ENCODE measurements around the gene ADAMTS2. TPM values are rescaled to one million over a fixed set of nuclear protein-coding genes. Genes with fewer than 3 reads are reported as not detected.

Gene ADAMTS2
- total and polyA plus RNA-seq, 12 donors: 4.3 to 70.3 (median 22.4) TPM

GRCh38 chr5:179141867-179142266 lies 203.4 kb downstream of the ADAMTS2 start:
- Histone ChIP-seq H3K4me1 (replicated peaks in 1 of 2) (no peaks in the 10 kb centered on the region), H3K9me3 (replicated peaks in 1 of 3) (no peaks in the 10 kb centered on the region), H3K27me3 (no peaks in the 10 kb centered on the region), H3K27ac (no peak overlapping the region), H3K4me3 (no peak overlapping the region), H3K36me3 (replicated peaks in 1 of 2) (no peaks in the 10 kb centered on the region)
- DNase-seq: no peak
- intact Hi-C loops (cut with DNase I): no loop called here
- TF ChIP-seq POLR2A (IDR thresholded peaks at IDR 0.05) (no peak), CTCF (IDR thresholded peaks at IDR 0.05) (no peak)
- 0 to 100% (median 78%) methylated on average over 1 of the region's 1 CpG for WGBS, 4 donors

GRCh38 chr5:179140293-179140692 lies 205.0 kb downstream of the ADAMTS2 start:
- Histone ChIP-seq H3K36me3 (replicated peaks in 1 of 2) (no peaks in the 10 kb centered on the region), H3K9me3 (replicated peaks in 1 of 3) (no peaks in the 10 kb centered on the region), H3K4me1 (replicated peaks in 1 of 2) (no peaks in the 10 kb centered on the region), H3K27ac (no peak overlapping the region), H3K27me3 (no peaks in the 10 kb centered on the region), H3K4me3 (no peak overlapping the region)
- no peak for DNase-seq
- TF ChIP-seq CTCF (IDR thresholded peaks at IDR 0.05) (no peak), POLR2A (IDR thresholded peaks at IDR 0.05) (no peak)
- intact Hi-C loops (cut with DNase I): no loop called here
- WGBS, 4 donors: 75 to 91% (median 87%) methylated on average over 3 of the region's 3 CpGs

GRCh38 chr5:179139936-179140235 lies 205.4 kb downstream of the ADAMTS2 start:
- TF ChIP-seq POLR2A (IDR thresholded peaks at IDR 0.05): no peak
- no peak for TF ChIP-seq CTCF (IDR thresholded peaks at IDR 0.05)
- no peak overlapping the region for H3K27ac ChIP-seq
- no peaks in the 10 kb centered on the region for H3K36me3 ChIP-seq (replicated peaks in 1 of 2)
- H3K4me1 ChIP-seq (replicated peaks in 1 of 2): no peaks in the 10 kb centered on the region
- 63 to 73% (median 69%) methylated on average over 10 of the region's 10 CpGs for WGBS, 4 donors
- H3K27me3 ChIP-seq: no peaks in the 10 kb centered on the region
- intact Hi-C loops (cut with DNase I): no loop called here
- no peak for DNase-seq
- H3K4me3 ChIP-seq: no peak overlapping the region
- no peaks in the 10 kb centered on the region for H3K9me3 ChIP-seq (replicated peaks in 1 of 3)

- no peak for DNase-seq
- Histone ChIP-seq H3K27ac (no peak overlapping the region), H3K27me3 (no peaks in the 10 kb centered on the region), H3K4me1 (replicated peaks in 1 of 2) (no peaks in the 10 kb centered on the region), H3K4me3 (no peak overlapping the region), H3K36me3 (replicated peaks in 1 of 2) (no peaks in the 10 kb centered on the region), H3K9me3 (replicated peaks in 1 of 3) (no peaks in the 10 kb centered on the region)
- intact Hi-C loops (cut with DNase I): no loop called here
- TF ChIP-seq POLR2A (IDR thresholded peaks at IDR 0.05) (no peak), CTCF (IDR thresholded peaks at IDR 0.05) (no peak)
- 80 to 85% (median 82%) methylated on average over 16 to 26 of the region's 26 CpGs for WGBS, 4 donors
These were observed 205.9 kb downstream of the ADAMTS2 start for GRCh38 chr5:179139111-179139935.
